Peyer's patch (tissue), 4 donors: Measurements from ENCODE around the gene MYBPC1. TPM values are rescaled to one million over a fixed set of nuclear protein-coding genes. Genes with fewer than 3 reads are reported as not detected.
"Not testable (repeated sequence)": the region's sequence is repeated elsewhere in the genome, so short reads cannot be mapped to it uniquely, and the experiment has no call there.

Experiments used
- DNase-seq, 3 donors: peaks; one replicate each; pipeline ENCODE4 v3.0.0-alpha.2; 2017 to 2019
- H3K27ac ChIP-seq, 4 donors: fragments of 200-600 bp; sonication (generic); one replicate each; pipeline ENCODE4 v1.5.1; 2016 to 2019
- H3K27me3 ChIP-seq, 2 donors: fragments of 200-600 bp; sonication (generic); one replicate each; pipeline ENCODE4 v1.5.1; 2019
- H3K36me3 ChIP-seq, 3 donors: fragments of 200-600 bp; sonication (generic); one replicate each; pipeline ENCODE4 v1.5.1; 2016 to 2019
- H3K4me1 ChIP-seq, 4 donors: fragments of 200-600 bp; sonication (generic); one replicate each; pipeline ENCODE4 v1.5.1; 2016 to 2019
- H3K4me3 ChIP-seq, 4 donors: fragments of 200-600 bp; sonication (generic); 1 replicate in 3 of 4; 2 replicates in 1 of 4; pipeline ENCODE4 v1.5.1; 2016 to 2019; ENCODE audit warnings: mild to moderate bottlenecking in 1 of 4
- H3K9me3 ChIP-seq, 4 donors: fragments of 200-600 bp; sonication (generic); one replicate each; pipeline ENCODE4 v1.5.1; 2016 to 2019; ENCODE audit warnings: mild to moderate bottlenecking in 1 of 4
- CTCF ChIP-seq, 6 experiments: fragments of 450-650 bp in 4 of 6; fragments of 200-600 bp in 2 of 6; sonication (generic) in 1 of 6; IDR thresholded peaks; one replicate each; pipeline ENCODE4 v1.5.1; 2017 to 2019; ENCODE audit warnings: antibody characterized with exemption in 6 of 6, mild to moderate bottlenecking in 3 of 6, moderate library complexity in 1 of 6
- POLR2A ChIP-seq, 2 donors: fragments of 450-650 bp; IDR thresholded peaks; one replicate each; pipeline ENCODE4 v1.5.1; 2017; ENCODE audit warnings: antibody characterized with exemption in 2 of 2, mild to moderate bottlenecking in 2 of 2, moderate library complexity in 2 of 2
- small RNA-seq, 2 donors: library from RNA; depleted of rRNA; stranded (forward); fragments of <200 nt; gene quantifications; one replicate each; pipeline ENCODE3, GENCODE V24; 2016
- total RNA-seq, 4 donors: library from RNA; depleted of rRNA; stranded (reverse); fragments of >200 nt; gene quantifications; one replicate each; pipeline ENCODE4 v1.1.0, GENCODE V29; 2016

MYBPC1 gene
- total RNA-seq, 4 donors from 2014 or later: 19.4 to 141 (median 63.9) TPM; not detected in 1

GRCh38 chr12:101729842-101730241 is 135.1 kb downstream of the MYBPC1 start:
- DNase-seq: no peak
- Histone ChIP-seq H3K36me3 (peaks cover 0 to 71% (median 0%) of the 10 kb centered on the region in 3 donors), H3K9me3 (no peaks in the 10 kb centered on the region), H3K4me3 (no peak overlapping the region), H3K27me3 (no peaks in the 10 kb centered on the region), H3K4me1 (no peaks in the 10 kb centered on the region), H3K27ac (no peak overlapping the region)
- no peak for TF ChIP-seq CTCF (IDR thresholded peaks at IDR 0.05)
- no peak for TF ChIP-seq POLR2A (IDR thresholded peaks at IDR 0.05)

GRCh38 chr12:101732318-101732717 is 137.5 kb downstream of the MYBPC1 start:
- Histone ChIP-seq H3K4me3 (no peak overlapping the region), H3K27ac (no peak overlapping the region), H3K9me3 (no peaks in the 10 kb centered on the region), H3K4me1 (no peaks in the 10 kb centered on the region), H3K36me3 (peaks cover 0 to 51% (median 0%) of the 10 kb centered on the region in 3 donors), H3K27me3 (no peaks in the 10 kb centered on the region)
- no peak for DNase-seq
- no peak for TF ChIP-seq POLR2A (IDR thresholded peaks at IDR 0.05)
- no peak for TF ChIP-seq CTCF (IDR thresholded peaks at IDR 0.05)

GRCh38 chr12:101733166-101733565 is 138.4 kb downstream of the MYBPC1 start:
- Histone ChIP-seq H3K27ac (no peak overlapping the region), H3K36me3 (peaks cover 0 to 51% (median 0%) of the 10 kb centered on the region in 3 donors)
- TF ChIP-seq CTCF (IDR thresholded peaks at IDR 0.05) (no peak), POLR2A (IDR thresholded peaks at IDR 0.05) (no peak)

GRCh38 chr12:101734482-101734881 is 139.7 kb downstream of the MYBPC1 start:
- not testable (repeated sequence) for H3K27me3 ChIP-seq, H3K4me3 ChIP-seq, DNase-seq, H3K27ac ChIP-seq, H3K9me3 ChIP-seq, H3K4me1 ChIP-seq
- peaks cover 0 to 53% (median 2%) of the 10 kb centered on the region in 3 donors for H3K36me3 ChIP-seq

More at GRCh38 chr12:101733166-101733565, 138.4 kb downstream of the MYBPC1 start:
- Histone ChIP-seq H3K27me3 (no peaks in the 10 kb centered on the region), H3K9me3 (no peaks in the 10 kb centered on the region), H3K4me1 (no peaks in the 10 kb centered on the region), H3K4me3 (no peak overlapping the region)
- DNase-seq: no peak

Small RNAs within 50 kb of the gene (small RNA-seq; reads per million reads assigned to genes)
- gene RNY1P16: 0 reads per million in 2 donors

Other genes with a start within 250 kb of the MYBPC1 start
- 10 to 100 TPM; 37.1 to 59.3 (median 50.6) TPM for gene ARL1, start 187.2 kb upstream of the MYBPC1 start, total RNA-seq
- gene SPIC, start 119.6 kb upstream of the MYBPC1 start, total RNA-seq: not detected
- 100 to 1,000 TPM in 3 of 4 donors, 10 to 100 TPM in 1; 78.4 to 471 (median 359) TPM for gene CHPT1, start 102.7 kb downstream of the MYBPC1 start, total RNA-seq
- not detected for gene SYCP3, start 144.5 kb downstream of the MYBPC1 start, total RNA-seq
- 10 to 100 TPM; 27.1 to 91.6 (median 31.3) TPM for gene GNPTAB, start 236.0 kb downstream of the MYBPC1 start, total RNA-seq